Activated T-cell treated with anti-CD3 and anti-CD28 coated beads, Interleukin-2, amount 50 U/mL, for 4 hours (primary cell): ENCODE data around the gene FOXP4. TPM values are rescaled to one million over a fixed set of nuclear protein-coding genes. Genes with fewer than 3 reads are reported as not detected.

Experiments used
- ATAC-seq, 2 donors: fragments of 200-7000 bp; cut with Tn5 transposase; one replicate each; pipeline ENCODE4 v1.10.0; 2021
- DNase-seq: peaks from one replicate; pipeline ENCODE4 v3.0.0-alpha.2; 2020
- H3K27me3 Mint-ChIP-seq: one replicate; pipeline ENCODE4 v1.8.0; 2021; ENCODE audit warnings: low read depth, mixed read lengths
- H3K36me3 Mint-ChIP-seq: one replicate; pipeline ENCODE4 v1.8.0; 2022; ENCODE audit warnings: mixed read lengths; ENCODE audit not compliant: insufficient read depth
- H3K4me1 Mint-ChIP-seq: one replicate; pipeline ENCODE4 v1.8.0; 2021; ENCODE audit warnings: low read depth, mixed read lengths
- H3K4me3 Mint-ChIP-seq: one replicate; pipeline ENCODE4 v1.8.0; 2021; ENCODE audit warnings: mild to moderate bottlenecking, moderate library complexity, mixed read lengths
- H3K9me3 Mint-ChIP-seq: one replicate; pipeline ENCODE4 v1.8.0; 2021; ENCODE audit warnings: mixed read lengths
- total RNA-seq, 3 donors: library from RNA; stranded (reverse); gene quantifications; one replicate each; pipeline ENCODE4 v1.2.1, GENCODE V29; 2021

FOXP4 gene
- total RNA-seq, 3 donors from 2014 or later: 23.0 to 38.6 (median 28.2) TPM

DNA sequence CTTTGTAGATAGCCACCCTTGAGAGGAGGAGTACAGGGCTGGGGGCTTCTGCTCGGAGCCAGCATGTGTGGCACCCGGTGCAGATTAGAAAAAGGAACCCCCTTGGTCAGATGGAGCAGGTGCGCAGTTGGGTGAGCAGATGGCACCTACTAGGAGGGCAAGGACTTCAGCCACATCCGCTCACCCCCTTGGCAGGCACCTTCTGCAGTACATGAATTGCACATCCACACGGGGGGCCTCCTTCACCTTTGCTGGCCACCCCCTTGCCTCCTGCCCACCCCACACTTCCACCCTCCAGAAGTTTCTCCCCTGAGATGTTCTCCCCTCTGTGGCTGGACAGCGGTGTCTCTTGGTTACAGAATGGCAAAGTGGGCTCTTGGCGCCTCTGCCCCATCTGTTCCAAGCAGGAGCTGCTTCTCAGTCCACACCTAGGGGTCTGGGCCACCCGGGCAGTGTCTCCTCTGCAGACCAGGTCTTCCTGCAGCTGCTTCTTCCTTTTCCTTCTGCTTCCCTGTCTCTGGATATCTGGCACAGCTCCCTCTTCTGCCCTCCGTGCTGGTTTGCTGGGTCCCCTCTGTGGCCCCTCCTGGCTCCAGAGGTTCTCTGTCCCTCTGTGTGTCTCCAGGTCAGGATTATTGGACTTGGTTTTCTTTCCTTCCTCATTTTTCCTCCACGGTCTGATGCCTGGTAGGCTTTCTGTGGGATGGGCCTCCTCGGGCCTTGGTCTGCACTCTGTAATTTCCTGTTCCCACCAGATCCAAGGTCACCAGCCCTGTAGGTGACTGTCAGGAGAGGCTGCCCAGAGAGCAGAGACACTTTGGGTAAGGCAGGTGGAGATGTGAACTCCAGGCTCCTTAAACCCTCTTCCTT, 96.1 kb downstream of the FOXP4 start:
- H3K9me3 Mint-ChIP-seq: no peaks in the 10 kb centered on the region
- ATAC-seq (no peak), DNase-seq (no peak)
- no peaks in the 10 kb centered on the region for H3K36me3 Mint-ChIP-seq
- peaks cover 49% of the 10 kb centered on the region for H3K27me3 Mint-ChIP-seq
- H3K4me1 Mint-ChIP-seq: peaks cover 8% of the 10 kb centered on the region
- no peak overlapping the region for H3K4me3 Mint-ChIP-seq

DNA sequence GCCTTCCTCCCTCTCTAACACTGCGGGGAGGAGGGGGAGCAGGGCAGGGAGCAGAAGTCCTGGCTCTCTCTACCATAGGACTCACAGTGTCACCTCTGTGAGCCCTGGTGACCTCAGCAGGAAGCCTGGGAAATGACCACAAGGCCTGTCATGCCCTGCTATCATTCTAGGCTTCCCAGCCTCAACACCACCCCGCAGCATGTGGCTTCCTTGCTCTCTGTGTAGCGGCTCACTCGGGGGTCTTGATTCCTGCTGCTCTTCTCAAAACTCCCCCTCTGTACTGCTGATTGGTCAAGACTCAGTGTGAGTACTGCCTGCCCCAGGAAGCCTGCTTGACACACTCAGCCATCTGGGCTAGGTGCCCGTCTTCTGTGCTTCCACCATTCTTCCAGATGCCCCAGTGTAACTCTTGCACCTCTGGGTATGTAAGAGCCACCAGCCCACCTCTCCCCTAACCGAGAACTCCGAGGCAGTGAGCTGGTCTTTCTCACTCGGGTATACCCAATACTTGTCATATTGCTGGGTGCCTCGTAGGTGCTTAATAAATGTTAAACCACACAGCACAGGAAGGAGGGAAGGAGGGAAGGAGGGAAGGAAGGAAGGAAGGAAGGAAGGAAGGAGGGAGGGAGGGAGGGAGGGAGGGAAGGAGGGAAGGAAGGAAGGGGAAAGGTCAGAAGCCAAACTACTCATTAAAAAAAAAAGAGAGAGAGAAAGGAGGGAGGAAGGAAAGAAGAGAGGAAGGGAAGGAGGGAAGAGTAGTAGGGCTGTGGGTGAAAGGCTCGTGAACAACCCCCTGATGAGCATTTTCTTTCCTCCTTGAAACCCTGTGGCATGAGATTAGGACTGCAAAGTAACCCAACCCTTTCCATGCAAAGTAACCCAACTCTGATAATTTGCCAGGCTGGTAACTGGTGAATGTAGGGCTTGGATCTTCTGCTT, 97.0 kb downstream of the FOXP4 start:
- peaks cover 2% of the 10 kb centered on the region for H3K4me1 Mint-ChIP-seq
- H3K27me3 Mint-ChIP-seq: peaks cover 42% of the 10 kb centered on the region
- H3K36me3 Mint-ChIP-seq: no peaks in the 10 kb centered on the region
- ATAC-seq (no peak), DNase-seq (no peak)
- no peaks in the 10 kb centered on the region for H3K9me3 Mint-ChIP-seq
- no peak overlapping the region for H3K4me3 Mint-ChIP-seq

DNA sequence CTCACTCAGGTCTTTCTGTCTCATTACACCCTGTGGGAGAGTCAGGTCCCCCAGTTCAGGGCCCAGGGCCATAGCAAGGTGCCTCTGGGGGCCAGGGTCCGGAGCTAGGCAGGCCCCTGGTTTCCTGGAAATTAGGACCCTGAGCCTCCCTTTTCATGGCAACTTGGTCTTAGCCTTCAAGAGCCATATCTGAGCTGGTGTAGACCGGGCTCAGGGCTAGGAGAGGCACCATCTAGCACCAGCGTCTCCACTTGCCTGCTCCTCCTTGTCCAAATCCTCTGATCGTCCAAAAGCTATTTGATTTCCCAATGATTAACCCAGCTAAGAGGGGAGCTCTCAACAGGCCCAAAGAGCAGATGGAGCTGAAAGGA, 97.7 kb downstream of the FOXP4 start:
- Mint-ChIP-seq H3K9me3 (no peaks in the 10 kb centered on the region), H3K36me3 (no peaks in the 10 kb centered on the region), H3K4me1 (peaks cover 2% of the 10 kb centered on the region), H3K27me3 (peaks cover 40% of the 10 kb centered on the region), H3K4me3 (no peak overlapping the region)
- DNase-seq (no peak), ATAC-seq (no peak)

DNA sequence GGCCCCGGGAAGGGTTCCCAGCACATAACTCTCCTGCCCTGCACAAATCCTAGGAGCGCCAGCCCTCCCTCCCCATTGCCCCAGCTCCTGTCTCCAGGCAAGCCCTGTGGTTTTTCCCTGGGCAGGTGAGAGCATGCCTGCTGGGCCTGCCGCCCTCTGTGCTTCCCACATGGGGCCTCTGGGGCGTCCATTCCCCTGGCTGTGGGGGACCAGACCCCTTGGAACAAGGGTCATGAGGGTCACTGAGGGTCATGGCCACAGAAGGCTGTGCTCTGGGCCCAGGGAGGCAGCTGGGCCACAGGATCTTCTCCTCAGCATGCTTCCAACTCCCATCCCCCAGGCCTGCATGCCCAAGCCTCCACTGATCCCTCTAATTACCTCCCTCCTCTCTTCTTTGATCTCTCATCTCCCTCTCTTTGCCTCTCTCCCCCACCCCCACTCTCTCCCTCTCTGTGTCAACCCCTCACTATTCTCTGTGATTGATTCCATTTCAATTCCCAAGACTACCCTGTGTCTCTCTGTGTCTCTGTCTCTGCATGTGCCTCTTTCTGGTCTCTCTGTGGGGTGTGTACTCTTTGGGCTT, 98.2 kb downstream of the FOXP4 start:
- Mint-ChIP-seq H3K4me3 (no peak overlapping the region), H3K36me3 (no peaks in the 10 kb centered on the region), H3K9me3 (no peaks in the 10 kb centered on the region), H3K4me1 (peaks cover 2% of the 10 kb centered on the region), H3K27me3 (peaks cover 37% of the 10 kb centered on the region)
- DNase-seq (no peak), ATAC-seq (no peak)

- Mint-ChIP-seq H3K4me1 (no peaks in the 10 kb centered on the region), H3K27me3 (peaks cover 31% of the 10 kb centered on the region), H3K36me3 (no peaks in the 10 kb centered on the region), H3K9me3 (no peaks in the 10 kb centered on the region), H3K4me3 (no peak overlapping the region)
- DNase-seq (no peak), ATAC-seq (no peak)
These were observed 98.9 kb downstream of the FOXP4 start for GRCh38 chr6:41645007-41645618.

GRCh38 chr6:41646026-41646795, 100.0 kb downstream of the FOXP4 start:
- H3K36me3 Mint-ChIP-seq: no peaks in the 10 kb centered on the region

DNA sequence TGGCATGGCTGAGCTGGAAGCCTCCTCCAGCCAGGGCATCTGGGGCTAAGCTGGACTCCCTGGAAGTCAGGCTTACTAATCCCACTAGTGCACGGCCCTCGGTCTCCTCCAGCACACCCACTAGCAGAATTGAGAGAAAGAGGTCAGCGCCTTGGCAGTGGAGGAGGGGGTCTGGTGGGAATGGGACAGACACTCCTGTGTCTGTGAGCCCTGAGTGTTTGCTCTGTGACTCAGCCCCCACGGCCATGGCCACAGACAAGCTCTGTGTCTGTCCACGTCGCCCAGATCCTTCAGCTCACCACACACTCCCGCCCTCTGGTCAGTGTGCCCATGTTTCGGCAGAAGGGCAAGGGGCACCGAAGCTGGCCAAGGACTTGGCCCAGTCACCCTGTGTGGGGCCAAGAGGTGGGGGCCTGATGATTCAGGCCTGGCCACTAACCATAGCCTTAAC, 100.9 kb downstream of the FOXP4 start:
- ATAC-seq (no peak), DNase-seq (no peak)
- H3K9me3 Mint-ChIP-seq: no peaks in the 10 kb centered on the region
- no peak overlapping the region for H3K4me3 Mint-ChIP-seq
- peaks cover 21% of the 10 kb centered on the region for H3K27me3 Mint-ChIP-seq
- no peaks in the 10 kb centered on the region for H3K36me3 Mint-ChIP-seq
- no peaks in the 10 kb centered on the region for H3K4me1 Mint-ChIP-seq

More at GRCh38 chr6:41646026-41646795, 100.0 kb downstream of the FOXP4 start:
- no peak for DNase-seq
- no peak overlapping the region for H3K4me3 Mint-ChIP-seq
- no peaks in the 10 kb centered on the region for H3K4me1 Mint-ChIP-seq
- peaks cover 22% of the 10 kb centered on the region for H3K27me3 Mint-ChIP-seq
- no peaks in the 10 kb centered on the region for H3K9me3 Mint-ChIP-seq
- ATAC-seq: no peak

- H3K9me3 Mint-ChIP-seq: no peaks in the 10 kb centered on the region
- no peak overlapping the region for H3K4me3 Mint-ChIP-seq
- H3K36me3 Mint-ChIP-seq: no peaks in the 10 kb centered on the region
- H3K4me1 Mint-ChIP-seq: no peaks in the 10 kb centered on the region
- DNase-seq (no peak), ATAC-seq (no peak)
- peaks cover 20% of the 10 kb centered on the region for H3K27me3 Mint-ChIP-seq
These were observed 101.9 kb downstream of the FOXP4 start for GRCh38 chr6:41648070-41648585.

DNA sequence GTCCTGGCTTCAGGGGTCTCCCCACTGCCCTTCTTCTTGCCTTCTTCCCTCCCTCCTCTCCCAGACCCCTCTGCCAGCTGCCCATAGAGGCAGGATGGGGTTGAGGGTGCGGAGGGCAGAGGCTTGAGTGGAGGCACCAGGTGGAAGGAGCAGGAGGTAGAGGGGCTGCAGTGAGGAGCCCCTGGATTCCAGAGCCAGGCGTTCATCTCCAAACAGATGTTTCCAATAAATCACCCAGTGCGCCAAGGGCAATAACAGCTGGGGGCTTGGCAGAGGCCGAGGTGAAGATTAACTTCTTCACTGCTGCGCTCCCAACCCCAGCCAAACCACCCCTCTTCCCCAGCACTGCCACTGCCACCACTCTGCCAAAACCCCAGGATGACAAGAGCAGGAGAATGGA, 102.7 kb downstream of the FOXP4 start:
- H3K27me3 Mint-ChIP-seq: peaks cover 20% of the 10 kb centered on the region
- H3K36me3 Mint-ChIP-seq: no peaks in the 10 kb centered on the region

DNA sequence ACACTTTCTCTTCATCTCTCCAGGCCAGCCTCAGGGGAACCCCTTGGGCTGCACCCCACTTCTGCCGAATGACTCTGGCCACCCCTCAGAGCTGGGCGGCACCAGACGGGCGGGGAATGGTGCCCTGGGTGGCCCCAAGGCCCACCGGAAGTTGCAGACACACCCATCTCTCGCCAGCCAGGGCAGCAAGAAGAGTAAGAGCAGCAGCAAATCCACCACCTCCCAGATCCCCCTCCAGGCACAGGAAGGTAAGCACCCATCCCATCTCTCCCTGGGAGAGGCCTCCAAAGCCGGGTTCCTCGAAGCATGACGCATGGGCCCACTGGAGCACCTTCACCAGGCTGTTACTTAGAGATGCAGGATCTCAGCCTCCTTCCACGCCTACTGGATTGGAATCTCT, 103.4 kb downstream of the FOXP4 start:
- H3K36me3 Mint-ChIP-seq: no peaks in the 10 kb centered on the region
- ATAC-seq (no peak), DNase-seq (no peak)
- no peak overlapping the region for H3K4me3 Mint-ChIP-seq
- no peaks in the 10 kb centered on the region for H3K9me3 Mint-ChIP-seq
- peaks cover 18% of the 10 kb centered on the region for H3K27me3 Mint-ChIP-seq
- H3K4me1 Mint-ChIP-seq: no peaks in the 10 kb centered on the region

More for the DNA sequence above, 102.7 kb downstream of the FOXP4 start:
- Mint-ChIP-seq H3K4me1 (no peaks in the 10 kb centered on the region), H3K4me3 (no peak overlapping the region), H3K9me3 (no peaks in the 10 kb centered on the region)
- no peak for ATAC-seq
- DNase-seq: no peak

GRCh38 chr6:41650120-41650519, 103.9 kb downstream of the FOXP4 start:
- DNase-seq (no peak), ATAC-seq (no peak)
- Mint-ChIP-seq H3K36me3 (no peaks in the 10 kb centered on the region), H3K4me3 (no peak overlapping the region), H3K9me3 (no peaks in the 10 kb centered on the region), H3K27me3 (peaks cover 15% of the 10 kb centered on the region), H3K4me1 (no peaks in the 10 kb centered on the region)

DNA sequence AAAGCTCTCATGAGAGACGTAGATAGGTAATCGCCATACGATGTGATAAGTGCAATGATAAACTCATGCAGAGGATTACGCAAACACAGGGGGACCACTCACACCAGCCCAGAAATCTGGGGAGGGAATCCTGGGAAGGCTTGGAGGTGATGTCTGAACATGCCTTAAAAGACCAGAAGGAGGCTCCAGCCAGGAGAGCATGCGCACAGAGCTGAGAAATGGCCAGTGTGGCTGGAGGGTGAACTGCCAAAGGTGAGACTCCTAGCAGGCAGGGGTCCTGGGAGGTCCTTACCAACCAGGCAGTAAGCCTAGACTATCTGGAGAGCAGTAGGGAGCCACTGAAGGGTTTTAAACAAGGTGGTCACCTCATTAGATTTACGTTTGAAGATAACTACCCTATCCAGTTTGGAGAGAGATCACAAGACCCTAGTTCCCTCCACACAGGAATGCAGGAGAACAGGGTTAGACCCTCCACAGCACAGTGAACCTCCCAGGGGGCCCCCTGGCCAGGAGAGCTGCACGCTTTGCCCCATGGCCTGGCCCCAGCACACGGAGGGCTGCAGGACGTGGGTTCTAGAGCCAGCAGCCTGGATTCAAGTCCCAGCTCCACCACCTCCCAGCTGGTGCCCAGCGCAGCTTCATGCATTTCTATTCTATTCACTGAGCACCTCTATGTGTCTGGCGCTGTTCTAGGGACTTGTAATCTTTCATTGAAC, 105.2 kb downstream of the FOXP4 start:
- Mint-ChIP-seq H3K4me1 (no peaks in the 10 kb centered on the region), H3K27me3 (peaks cover 10% of the 10 kb centered on the region)
- ATAC-seq: no peak

More for the DNA sequence above, 105.2 kb downstream of the FOXP4 start:
- Mint-ChIP-seq H3K9me3 (no peaks in the 10 kb centered on the region), H3K36me3 (no peaks in the 10 kb centered on the region), H3K4me3 (no peak overlapping the region)
- DNase-seq: no peak
